Measurements from ENCODE around the gene ADAM30.
"Not testable (repeated sequence)": the region's sequence is repeated elsewhere in the genome, so short reads cannot be mapped to it uniquely, and the experiment has no call there.

The ADAM30 gene

GRCh38 chr1:119868176-119868575 lies 28.1 kb downstream of the ADAM30 start:
- no peak overlapping the region for H3K4me3 ChIP-seq (ENCODE audit: low read depth, low read length)
- peak; percentile 92 for DNase-seq (ENCODE audit: low read depth)
- TF ChIP-seq CTCF (IDR thresholded peaks at IDR 0.05; ENCODE audit: control insufficient read depth, extremely low read depth, insufficient read depth): no peak

DNA sequence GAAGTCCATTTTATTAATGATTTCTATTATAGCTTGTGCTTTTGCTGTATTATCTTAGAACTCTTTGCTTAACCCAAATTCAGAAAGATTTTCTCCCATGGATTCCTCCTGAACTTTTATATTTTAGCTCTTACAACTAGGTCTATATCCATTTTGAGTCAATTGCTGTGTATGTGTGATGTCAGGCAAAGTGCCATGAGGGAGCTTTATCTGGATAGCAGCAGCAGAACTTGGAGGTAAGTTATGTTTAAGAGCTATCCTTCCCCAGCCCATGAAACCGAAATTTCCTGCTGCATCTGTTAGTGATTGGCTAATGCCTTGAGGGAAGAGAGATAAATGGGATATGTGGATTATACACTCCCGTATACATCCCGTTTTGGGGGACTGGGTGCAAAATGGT lies 29.9 kb downstream of the ADAM30 start:
- no peak overlapping the region for H3K4me3 ChIP-seq (ENCODE audit: low read depth, low read length)
- no peak for DNase-seq (ENCODE audit: low read depth)
- no peak for TF ChIP-seq CTCF (IDR thresholded peaks at IDR 0.05; ENCODE audit: control insufficient read depth, extremely low read depth, insufficient read depth)

- DNase-seq (ENCODE audit: low read depth): no peak
- no peak for TF ChIP-seq CTCF (IDR thresholded peaks at IDR 0.05; ENCODE audit: control insufficient read depth, extremely low read depth, insufficient read depth)
- no peak overlapping the region for H3K4me3 ChIP-seq (ENCODE audit: low read depth, low read length)
Observed at GRCh38 chr1:119865627-119866026, 30.7 kb downstream of the ADAM30 start.

DNA sequence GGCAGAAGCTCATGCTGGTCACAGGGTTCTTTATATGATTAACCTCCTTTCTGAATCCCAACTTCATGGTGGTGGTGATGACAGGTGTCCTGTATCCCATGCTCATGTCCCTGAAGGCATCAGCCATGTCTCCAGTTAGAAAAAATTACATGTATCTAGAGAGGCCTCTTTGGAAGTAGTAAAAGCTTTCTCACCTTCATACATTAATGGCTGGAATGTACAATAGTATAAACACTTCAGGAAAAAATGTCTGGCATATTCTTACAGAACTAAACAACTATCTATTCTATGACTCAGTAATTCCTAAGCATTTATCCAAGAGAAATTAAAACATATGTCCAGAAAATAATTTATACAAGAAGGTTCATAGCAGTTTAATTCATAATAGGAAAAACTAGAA lies 34.0 kb downstream of the ADAM30 start:
- DNase-seq (ENCODE audit: low read depth): no peak
- no peak for TF ChIP-seq CTCF (IDR thresholded peaks at IDR 0.05; ENCODE audit: control insufficient read depth, extremely low read depth, insufficient read depth)
- H3K4me3 ChIP-seq (ENCODE audit: low read depth, low read length): no peak overlapping the region

GRCh38 chr1:119861547-119861946 lies 34.8 kb downstream of the ADAM30 start:
- DNase-seq (ENCODE audit: low read depth): peak; percentile 64
- no peak for TF ChIP-seq CTCF (IDR thresholded peaks at IDR 0.05; ENCODE audit: control insufficient read depth, extremely low read depth, insufficient read depth)
- H3K4me3 ChIP-seq (ENCODE audit: low read depth, low read length): no peak overlapping the region

DNA sequence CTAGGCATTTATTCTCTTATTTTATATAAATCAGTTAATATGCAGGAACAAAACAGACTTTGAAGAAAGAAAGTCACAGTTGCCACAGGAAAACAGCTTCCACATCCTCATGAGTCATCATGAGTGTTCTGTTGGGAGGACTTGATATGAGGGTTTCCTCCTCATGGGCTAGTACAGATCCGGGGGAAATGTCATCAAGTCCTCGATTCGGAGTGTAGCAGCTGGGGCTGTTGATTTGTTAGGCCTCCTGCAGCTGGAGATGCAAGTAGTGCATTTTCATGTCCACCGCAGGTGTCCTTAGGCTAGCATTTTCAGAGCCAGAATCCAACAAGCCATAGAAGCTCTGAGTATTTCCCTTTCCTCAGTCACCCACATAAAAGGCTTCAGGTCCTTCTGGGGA lies 36.7 kb downstream of the ADAM30 start:
- TF ChIP-seq CTCF (IDR thresholded peaks at IDR 0.05; ENCODE audit: control insufficient read depth, extremely low read depth, insufficient read depth): no peak
- no peak for DNase-seq (ENCODE audit: low read depth)
- no peak overlapping the region for H3K4me3 ChIP-seq (ENCODE audit: low read depth, low read length)

- not testable (repeated sequence) for DNase-seq (ENCODE audit: low read depth); H3K4me3 ChIP-seq (ENCODE audit: low read depth, low read length)
Observed at GRCh38 chr1:119858556-119859214, 37.6 kb downstream of the ADAM30 start.
